Lung microvascular endothelial cell (primary cell): Measurements from ENCODE around the gene PPP1R3G. TPM values are rescaled to one million over a fixed set of nuclear protein-coding genes. Genes with fewer than 3 reads are reported as not detected.
A peak's percentile ranks its signal among the peaks of the same experiment; 100 is the strongest.
"Not testable (repeated sequence)": the region's sequence is repeated elsewhere in the genome, so short reads cannot be mapped to it uniquely, and the experiment has no call there.

Experiments
- DNase-seq, 2 donors: peaks; one replicate each; pipeline versions ENCODE4 v3.0.0 to v3.0.0-alpha.2; 2010; ENCODE audit warnings: low read depth in 2 of 2
- total RNA-seq: library from RNA; depleted of rRNA; stranded (reverse); fragments of >200 nt; gene quantifications from 2 replicates; pipeline ENCODE4 v1.2.1, GENCODE V29; 2014

Gene PPP1R3G
- total RNA-seq, result 0.65 and 1.6 TPM in 2 replicates

- peak; percentile 58 to 81 for DNase-seq
Observed at GRCh38 chr6:5084781-5085647, at the start of gene PPP1R3G. PPP1R3G (plus strand) TSS chr6:5085341; CDS start chr6:5085486, 145 bp downstream.

GRCh38 chr6:5036269-5036668, 48.9 kb upstream of the PPP1R3G start:
- peak in 1 of 2 donors; percentile 60 for DNase-seq

GRCh38 chr6:5041955-5042354, 43.2 kb upstream of the PPP1R3G start:
- DNase-seq, result no peak

- no peak for DNase-seq
Observed at GRCh38 chr6:5042436-5042835, 42.7 kb upstream of the PPP1R3G start.

- DNase-seq, result peak in 1 of 2 donors; percentile 21
Observed at GRCh38 chr6:5044866-5045265, 40.3 kb upstream of the PPP1R3G start.

GRCh38 chr6:5045416-5045815, 39.7 kb upstream of the PPP1R3G start:
- no peak for DNase-seq

- no peak for DNase-seq
Observed at GRCh38 chr6:5046430-5046829, 38.7 kb upstream of the PPP1R3G start.

GRCh38 chr6:5050009-5050408, 35.1 kb upstream of the PPP1R3G start:
- no peak for DNase-seq

- no peak for DNase-seq
Observed at GRCh38 chr6:5051394-5051793, 33.7 kb upstream of the PPP1R3G start.

GRCh38 chr6:5053038-5053437, 32.1 kb upstream of the PPP1R3G start:
- peak; percentile 81 to 91 for DNase-seq

GRCh38 chr6:5053864-5054244, 31.3 kb upstream of the PPP1R3G start:
- peak; percentile 22 to 36 for DNase-seq

GRCh38 chr6:5054245-5054873, 30.8 kb upstream of the PPP1R3G start:
- peak; percentile 37 to 77 for DNase-seq

GRCh38 chr6:5055118-5055517, 30.0 kb upstream of the PPP1R3G start:
- DNase-seq, result peak in 1 of 2 donors; percentile 16

- DNase-seq, result no peak
Observed at GRCh38 chr6:5058254-5058653, 26.9 kb upstream of the PPP1R3G start.

- no peak for DNase-seq
Observed at GRCh38 chr6:5059036-5059896, 25.9 kb upstream of the PPP1R3G start.

GRCh38 chr6:5060439-5060838, 24.7 kb upstream of the PPP1R3G start:
- DNase-seq, result not testable (repeated sequence)

- DNase-seq, result no peak
Observed at GRCh38 chr6:5061152-5061551, 24.0 kb upstream of the PPP1R3G start.

GRCh38 chr6:5063617-5064016, 21.5 kb upstream of the PPP1R3G start:
- no peak for DNase-seq

GRCh38 chr6:5066456-5067093, 18.6 kb upstream of the PPP1R3G start:
- DNase-seq, result no peak

- DNase-seq, result no peak
Observed at GRCh38 chr6:5067305-5067704, 17.8 kb upstream of the PPP1R3G start.

GRCh38 chr6:5068153-5068751, 16.9 kb upstream of the PPP1R3G start:
- DNase-seq, result no peak
